ENCODE results near the gene LGR6.

The LGR6 gene

GRCh38 chr1:202365092-202365815 is 171.7 kb downstream of the LGR6 start:
- Histone ChIP-seq H3K27ac (ENCODE audit: low read depth, low read length, poor library complexity, severe bottlenecking) (no peak overlapping the region), H3K4me2 (ENCODE audit: low read length) (no peak overlapping the region), H3F3A (ENCODE audit: insufficient read depth, low read length) (no peaks in the 10 kb centered on the region), H3K4me1 (ENCODE audit: insufficient read depth, low read length, severe bottlenecking) (no peaks in the 10 kb centered on the region), H3K9ac (ENCODE audit: low read length) (no peak overlapping the region), H3K4me3 (ENCODE audit: low read depth, low read length, poor library complexity, severe bottlenecking) (no peak overlapping the region), H3K27me3 (ENCODE audit: insufficient read depth, low read length) (no peaks in the 10 kb centered on the region), H3K9me2 (ENCODE audit: low read depth, low read length) (no peaks in the 10 kb centered on the region), H3K79me2 (ENCODE audit: insufficient read depth, low read length) (no peaks in the 10 kb centered on the region), H4K20me1 (ENCODE audit: insufficient read depth, low read length) (no peaks in the 10 kb centered on the region), H2AFZ (ENCODE audit: low read length) (no peak overlapping the region), H3K36me3 (ENCODE audit: insufficient read depth, low read length) (no peaks in the 10 kb centered on the region), H3K9me3 (ENCODE audit: low read length) (no peaks in the 10 kb centered on the region)
- no peak for TF ChIP-seq CTCF (IDR thresholded peaks at IDR 0.05; ENCODE audit: low read length)

DNA sequence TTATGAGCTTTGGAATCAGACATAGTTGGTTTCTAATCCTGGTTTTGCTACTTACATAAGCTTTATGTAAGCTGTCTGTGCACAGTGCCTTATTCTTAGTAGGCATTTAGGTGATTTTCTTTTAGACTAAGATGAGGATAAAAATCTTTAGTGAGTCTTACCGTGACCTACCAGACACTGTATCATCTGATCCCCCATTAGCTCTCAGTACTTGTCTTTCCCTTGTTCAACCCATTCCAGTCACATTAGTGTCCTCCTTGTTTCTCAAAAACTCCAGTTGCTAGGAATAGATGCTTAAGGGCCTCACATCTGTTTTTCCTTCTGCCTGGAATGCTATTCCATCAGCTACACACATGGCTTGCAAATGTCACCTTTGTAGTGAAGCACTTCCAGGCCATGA is 173.7 kb downstream of the LGR6 start:
- no peaks in the 10 kb centered on the region for H3K4me1 ChIP-seq (ENCODE audit: insufficient read depth, low read length, severe bottlenecking)
- no peaks in the 10 kb centered on the region for H3K27me3 ChIP-seq (ENCODE audit: insufficient read depth, low read length)
- H3K4me3 ChIP-seq (ENCODE audit: low read depth, low read length, poor library complexity, severe bottlenecking), result no peak overlapping the region
- no peak for TF ChIP-seq CTCF (IDR thresholded peaks at IDR 0.05; ENCODE audit: low read length)
- no peak for TF ChIP-seq EZH2 (IDR thresholded peaks at IDR 0.05; ENCODE audit: borderline replicate concordance, low read length)
- no peaks in the 10 kb centered on the region for H3K36me3 ChIP-seq (ENCODE audit: insufficient read depth, low read length)
- H3F3A ChIP-seq (ENCODE audit: insufficient read depth, low read length), result no peaks in the 10 kb centered on the region
- H3K79me2 ChIP-seq (ENCODE audit: insufficient read depth, low read length), result no peaks in the 10 kb centered on the region
- no peak overlapping the region for H2AFZ ChIP-seq (ENCODE audit: low read length)
- H3K4me2 ChIP-seq (ENCODE audit: low read length), result no peak overlapping the region
- no peaks in the 10 kb centered on the region for H3K9me3 ChIP-seq (ENCODE audit: low read length)
- no peaks in the 10 kb centered on the region for H4K20me1 ChIP-seq (ENCODE audit: insufficient read depth, low read length)
- no peak overlapping the region for H3K9ac ChIP-seq (ENCODE audit: low read length)
- H3K27ac ChIP-seq (ENCODE audit: low read depth, low read length, poor library complexity, severe bottlenecking), result no peak overlapping the region
- no peaks in the 10 kb centered on the region for H3K9me2 ChIP-seq (ENCODE audit: low read depth, low read length)

Measured in OCI-LY1 (cell line).